Aorta (tissue), 5 donors: Measurements from ENCODE around the gene AUTS2. TPM values are rescaled to one million over a fixed set of nuclear protein-coding genes. Genes with fewer than 3 reads are reported as not detected.
A peak's percentile ranks its signal among the peaks of the same experiment; 100 is the strongest.

Source experiments
- ATAC-seq: fragments of 200-7000 bp; cut with Tn5 transposase; one replicate; pipeline ENCODE4 v1.9.1; 2022; ENCODE audit warnings: moderate library complexity; ENCODE audit not compliant: low FRiP score
- DNase-seq, 2 donors: peaks; one replicate each; pipeline ENCODE4 v3.0.0-alpha.2; 2020
- H3K27ac ChIP-seq, 2 donors: one replicate each; pipeline ENCODE4 v1.5.1; 2013; ENCODE audit warnings: low read length in 2 of 2, mild to moderate bottlenecking in 2 of 2, moderate library complexity in 2 of 2, control low read depth in 1 of 2, inconsistent platforms in 1 of 2, low read depth in 1 of 2
- H3K27me3 ChIP-seq, 2 donors: one replicate each; pipeline ENCODE4 v1.6.1; 2013; ENCODE audit warnings: control low read depth in 1 of 2, low read length in 1 of 2, mild to moderate bottlenecking in 1 of 2, moderate library complexity in 1 of 2; ENCODE audit not compliant: insufficient read depth in 2 of 2, control insufficient read depth in 1 of 2
- H3K36me3 ChIP-seq, 2 donors: one replicate each; pipeline ENCODE4 v1.6.1; 2013; ENCODE audit warnings: control low read depth in 1 of 2, low read length in 1 of 2, mild to moderate bottlenecking in 1 of 2; ENCODE audit not compliant: insufficient read depth in 2 of 2, control insufficient read depth in 1 of 2
- H3K4me1 ChIP-seq, 2 donors: one replicate each; pipeline ENCODE4 v1.6.1; 2013; ENCODE audit warnings: low read length in 2 of 2, control low read depth in 1 of 2, mild to moderate bottlenecking in 1 of 2, moderate library complexity in 1 of 2; ENCODE audit not compliant: insufficient read depth in 2 of 2, control insufficient read depth in 1 of 2
- H3K4me3 ChIP-seq, 2 donors: one replicate each; pipeline ENCODE4 v1.5.1; 2013; ENCODE audit warnings: low read length in 2 of 2, control low read depth in 1 of 2, mild to moderate bottlenecking in 1 of 2
- H3K9me3 ChIP-seq: one replicate; pipeline ENCODE4 v1.6.1; 2013; ENCODE audit warnings: mild to moderate bottlenecking, low read length; ENCODE audit not compliant: control insufficient read depth
- WGBS, 2 donors: extraction: QIAGEN DNeasy Blood & Tissue Kit; methylation state at CpG; one replicate each; pipeline ENCODE4 v1.1.7; 2013; 5-methylcytosine and 5-hydroxymethylcytosine counted together
- intact Hi-C, 2 donors: fragments of 100-400 bp; cut with DNase I; formaldehyde crosslinking; loops; one replicate each; pipeline versions ENCODE4 v1.14.2 to v1.15.0; 2022
- polyA plus RNA-seq, 2 donors: library from polyadenylated mRNA; stranded (reverse); fragments of 200-250 nt; gene quantifications; one replicate each; pipeline ENCODE4 v1.2.3, GENCODE V29; 2013
- total RNA-seq, 2 donors: library from RNA; stranded (reverse); fragmentation: NEBNext Ultra II Directional; extraction: Animal tissue kit (Norgen Biotek cat#: 25700); gene quantifications; one replicate each; pipeline ENCODE4 v1.2.1, GENCODE V29; 2021
- donor health status: healthy with polysubstance abuse.
- donor health status: Bipolar disorder and iron deficiency.
- donor health status: DM: no; HTN: no; CAD: no.
- donor health status: DM: no; HTN: no; CAD: no.
- donor health status: DM: yes; HTN: yes; CAD: no.

AUTS2 gene
- total and polyA plus RNA-seq, 4 donors: 3.9 to 102 (median 57.0) TPM

DNA sequence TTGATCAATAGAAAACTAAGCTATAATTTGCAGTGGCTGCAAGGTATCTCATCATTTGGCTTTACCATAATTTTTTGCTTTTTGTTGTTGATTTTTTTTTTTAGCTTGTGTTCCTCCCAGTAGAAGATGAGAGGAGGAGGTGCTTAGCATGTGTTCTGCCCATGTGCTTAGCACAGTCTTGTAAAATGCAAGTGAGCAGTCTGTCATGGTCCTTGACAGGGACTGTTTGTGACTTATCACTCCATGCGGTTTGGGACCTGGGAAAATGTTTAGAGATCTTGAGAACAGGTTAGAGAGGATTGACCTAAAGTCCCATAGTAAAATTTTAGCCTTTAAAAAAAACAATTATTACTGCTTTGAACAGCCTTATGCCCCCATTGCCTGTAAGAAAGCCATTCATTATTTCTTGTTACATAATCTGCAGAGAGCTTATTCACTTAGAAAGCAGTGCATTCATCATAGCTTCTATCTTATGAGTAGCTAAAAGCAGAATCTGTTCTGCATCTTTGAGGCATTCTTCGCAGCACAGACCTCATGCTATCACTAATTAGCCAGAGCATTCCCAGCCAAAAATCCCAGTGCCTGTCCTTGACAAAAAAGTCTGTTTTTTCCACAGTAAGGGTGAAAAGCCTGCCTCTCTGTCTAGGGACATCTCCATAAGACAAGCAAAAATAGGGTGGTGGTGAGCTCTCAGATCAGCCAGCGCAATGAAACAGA is 784.9 kb downstream of the AUTS2 start:
- intact Hi-C loops: loop anchor here in 1 of 2 donors (5.0 to 10.0 kb wide), 2 partner anchors 188 to 314 kb away; no protein-coding TSS in a partner anchor
- no peaks in the 10 kb centered on the region for H3K9me3 ChIP-seq
- H3K4me3 ChIP-seq: no peak overlapping the region
- H3K36me3 ChIP-seq: no peaks in the 10 kb centered on the region
- no peak overlapping the region for H3K27ac ChIP-seq
- H3K4me1 ChIP-seq: peaks cover 7 to 10% of the 10 kb centered on the region in 2 donors
- WGBS, 2 donors: 90 to 95% methylated on average over 3 of the region's 3 CpGs
- DNase-seq: no peak
- no peaks in the 10 kb centered on the region for H3K27me3 ChIP-seq
- ATAC-seq: no peak

DNA sequence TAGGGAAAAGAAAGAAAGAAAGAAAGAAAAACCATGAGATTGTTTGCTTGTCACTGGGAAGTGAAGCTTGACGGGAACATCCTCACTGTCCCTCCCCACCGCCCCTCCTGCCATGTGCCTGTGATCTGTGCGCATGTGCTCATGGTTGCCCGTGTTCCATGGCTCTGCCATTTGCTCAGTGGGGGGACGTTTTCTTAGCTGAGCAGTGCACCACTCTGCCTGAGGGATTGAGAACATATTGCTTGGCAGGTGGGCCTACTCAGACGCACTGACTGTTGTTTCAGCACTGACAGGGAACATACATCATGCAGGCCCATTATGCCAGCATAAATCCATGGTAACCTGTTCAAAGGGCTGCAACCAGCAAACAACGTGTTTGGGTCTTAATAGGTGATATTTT is 785.7 kb downstream of the AUTS2 start:
- Histone ChIP-seq H3K4me1 (peaks cover 7 to 14% of the 10 kb centered on the region in 2 donors), H3K9me3 (no peaks in the 10 kb centered on the region), H3K36me3 (no peaks in the 10 kb centered on the region), H3K27ac (no peak overlapping the region), H3K4me3 (no peak overlapping the region), H3K27me3 (no peaks in the 10 kb centered on the region)
- DNase-seq: no peak
- WGBS, 2 donors: 90 to 93% methylated on average over 7 of the region's 7 CpGs
- intact Hi-C loops: loop anchor here in 1 of 2 donors (5.0 to 10.0 kb wide), 2 partner anchors 189 to 313 kb away; no protein-coding TSS in a partner anchor
- ATAC-seq: no peak

DNA sequence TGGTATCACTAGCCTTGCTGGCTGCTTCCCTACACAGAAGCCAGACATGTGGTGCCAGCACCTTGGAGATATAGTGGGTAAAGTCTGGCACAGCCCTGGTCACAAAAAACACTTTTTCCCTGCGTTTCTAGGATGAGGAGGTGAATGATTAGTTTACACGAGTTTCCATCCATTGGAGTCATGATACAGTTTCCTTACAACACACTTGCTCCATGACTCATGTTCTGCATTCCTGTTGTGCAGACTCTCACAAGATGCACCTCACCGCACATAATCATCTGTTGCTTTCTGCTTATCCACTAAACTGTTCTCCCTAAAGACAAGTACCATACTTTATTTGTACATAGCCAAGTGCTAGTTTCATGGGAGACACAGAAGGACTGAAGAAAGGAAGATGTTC is 786.6 kb downstream of the AUTS2 start:
- intact Hi-C loops: loop anchor here (5.0 to 10.0 kb wide), 2 partner anchors 190 to 312 kb away; no protein-coding TSS in a partner anchor
- no peaks in the 10 kb centered on the region for H3K36me3 ChIP-seq
- WGBS, 2 donors: 38 to 39% methylated on average over 3 of the region's 3 CpGs
- no peaks in the 10 kb centered on the region for H3K27me3 ChIP-seq
- H3K4me3 ChIP-seq: no peak overlapping the region
- no peak for DNase-seq
- peak overlapping the region in 1 of 2 donors; percentile 18 for H3K27ac ChIP-seq
- peaks cover 8 to 18% of the 10 kb centered on the region in 2 donors for H3K4me1 ChIP-seq
- ATAC-seq: no peak
- no peaks in the 10 kb centered on the region for H3K9me3 ChIP-seq

DNA sequence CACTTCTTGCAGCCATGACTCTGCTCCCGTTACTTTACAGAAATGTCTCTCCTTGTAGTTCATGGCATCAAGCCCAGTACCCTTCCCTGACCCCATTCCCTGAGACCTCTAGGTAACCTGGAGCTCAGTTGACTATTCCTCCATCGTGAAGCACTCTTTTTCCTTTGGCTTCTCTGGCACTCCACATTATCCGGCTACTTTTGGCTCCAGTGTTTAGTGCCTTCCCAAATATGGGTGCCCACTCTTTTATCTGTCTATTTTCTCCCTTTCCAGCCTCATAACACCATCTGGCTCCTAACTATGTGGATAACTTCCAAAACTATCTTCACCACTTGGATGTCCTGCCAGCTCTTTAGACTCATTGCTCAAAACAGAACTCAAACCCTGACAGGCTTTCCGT is 788.9 kb downstream of the AUTS2 start:
- Histone ChIP-seq H3K9me3 (no peaks in the 10 kb centered on the region), H3K27me3 (no peaks in the 10 kb centered on the region), H3K4me3 (no peak overlapping the region), H3K27ac (peak overlapping the region; percentile 59 to 81), H3K4me1 (peaks cover 15 to 33% of the 10 kb centered on the region in 2 donors), H3K36me3 (no peaks in the 10 kb centered on the region)
- WGBS, 2 donors: 2 to 6% methylated on average over 4 of the region's 4 CpGs
- intact Hi-C loops: loop anchor here (5.0 to 10.0 kb wide), 2 partner anchors 192 to 310 kb away; no protein-coding TSS in a partner anchor
- peak in 1 of 2 donors; percentile 54 for DNase-seq
- peak; percentile 28 for ATAC-seq

DNA sequence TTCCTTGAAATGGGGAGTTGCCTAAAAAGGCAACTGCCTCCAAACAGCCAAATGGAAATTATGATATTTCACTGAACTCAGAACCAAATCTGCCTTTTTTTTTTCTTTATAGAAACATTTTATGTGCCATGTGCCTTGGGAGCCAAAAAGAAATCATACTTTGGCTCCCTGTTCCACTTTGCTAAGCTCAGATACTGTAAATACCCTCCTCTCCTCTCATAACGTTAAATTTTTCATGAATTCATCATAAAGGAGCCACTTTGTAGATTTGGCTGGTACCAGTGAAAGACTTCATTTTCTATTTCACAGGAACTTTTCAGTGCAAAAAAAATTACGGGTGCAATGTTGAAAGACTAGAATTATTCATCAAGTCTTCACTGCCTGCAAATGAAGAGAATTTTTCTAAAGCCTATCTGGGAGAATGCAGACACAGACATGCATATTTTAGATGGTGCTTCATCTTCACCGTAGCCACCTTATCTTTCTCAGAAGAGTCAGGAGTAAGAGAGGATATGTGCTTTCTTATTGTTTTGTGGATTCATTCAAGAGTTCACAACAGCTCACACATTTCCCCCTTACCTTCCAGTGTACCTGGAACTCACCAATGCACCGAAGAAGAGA is 791.4 kb downstream of the AUTS2 start:
- ATAC-seq (no peak), DNase-seq (no peak)
- no peaks in the 10 kb centered on the region for H3K27me3 ChIP-seq
- H3K36me3 ChIP-seq: no peaks in the 10 kb centered on the region
- 25 to 27% methylated on average over 4 of the region's 4 CpGs for WGBS, 2 donors
- H3K9me3 ChIP-seq: no peaks in the 10 kb centered on the region
- no peak overlapping the region for H3K4me3 ChIP-seq
- peak overlapping the region; percentile 67 to 82 for H3K27ac ChIP-seq
- intact Hi-C loops: loop anchor here (5.0 to 10.0 kb wide), 3 partner anchors 195 to 308 kb away; no protein-coding TSS in a partner anchor
- H3K4me1 ChIP-seq: peaks cover 18 to 33% of the 10 kb centered on the region in 2 donors

DNA sequence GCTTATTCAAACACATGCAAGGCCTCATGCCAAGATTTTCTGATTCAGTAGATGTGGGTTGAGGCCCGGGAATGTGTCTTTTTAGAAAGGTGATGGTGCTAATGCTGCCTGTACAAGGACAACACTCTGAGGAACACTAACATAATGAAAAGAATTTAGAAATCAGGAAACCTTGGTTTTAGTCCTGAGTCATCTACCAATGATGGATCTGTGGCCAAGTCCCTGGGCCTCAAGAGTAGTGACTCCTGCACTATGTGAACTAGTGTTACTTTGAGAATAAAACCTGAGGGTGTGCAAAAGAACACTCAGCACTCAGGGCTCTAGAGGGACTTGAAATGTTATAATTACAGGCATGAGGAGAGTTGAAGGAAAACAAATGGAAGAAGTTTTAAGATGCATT is 792.0 kb downstream of the AUTS2 start:
- ATAC-seq (no peak), DNase-seq (no peak)
- Histone ChIP-seq H3K4me1 (peaks cover 16 to 31% of the 10 kb centered on the region in 2 donors), H3K36me3 (no peaks in the 10 kb centered on the region), H3K9me3 (no peaks in the 10 kb centered on the region), H3K27me3 (no peaks in the 10 kb centered on the region), H3K27ac (peak overlapping the region; percentile 30 to 67), H3K4me3 (no peak overlapping the region)
- 44 to 55% methylated on average over 1 of the region's 1 CpG for WGBS, 2 donors
- intact Hi-C loops: loop anchor here in 1 of 2 donors (5.0 kb wide), 1 partner anchor 302 kb away; no protein-coding TSS in a partner anchor

DNA sequence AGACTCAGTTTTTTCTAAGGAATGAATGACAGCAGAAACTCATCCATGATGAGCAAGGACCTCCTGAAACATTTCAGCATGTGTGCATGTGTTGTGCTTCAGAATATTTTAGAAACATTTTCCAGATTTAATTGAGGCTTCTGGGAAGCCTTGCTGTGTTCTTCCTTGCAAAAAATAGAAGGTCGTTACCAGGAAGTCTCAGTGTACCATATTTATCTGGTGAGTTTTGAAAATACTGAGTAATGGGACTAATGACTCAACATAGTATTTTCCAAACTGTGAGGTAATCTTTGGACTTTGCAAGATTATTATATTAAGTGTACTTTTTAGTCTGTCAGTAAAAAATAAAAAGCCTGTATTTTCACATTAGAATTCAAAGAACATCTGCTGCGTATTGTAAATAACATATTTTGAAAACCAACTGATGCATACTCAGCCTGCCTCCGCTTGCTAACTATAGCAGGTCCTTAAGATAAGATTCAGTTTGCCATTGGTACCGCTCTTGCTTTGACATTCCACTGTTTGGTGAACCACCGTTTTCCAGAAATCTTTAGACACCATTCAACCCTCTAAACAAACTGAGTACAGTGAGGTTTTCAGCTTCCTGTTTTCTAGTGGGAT is 794.1 kb downstream of the AUTS2 start:
- Histone ChIP-seq H3K27ac (peak overlapping the region; percentile 72 to 99), H3K4me3 (no peak overlapping the region), H3K36me3 (no peaks in the 10 kb centered on the region), H3K4me1 (peaks cover 12 to 26% of the 10 kb centered on the region in 2 donors), H3K9me3 (no peaks in the 10 kb centered on the region), H3K27me3 (no peaks in the 10 kb centered on the region)
- peak; percentile 78 for ATAC-seq
- intact Hi-C loops: loop anchor here in 1 of 2 donors (5.0 kb wide), 1 partner anchor 300 kb away; no protein-coding TSS in a partner anchor
- DNase-seq: no peak
- WGBS, 2 donors: 2 to 7% methylated on average over 5 of the region's 5 CpGs

DNA sequence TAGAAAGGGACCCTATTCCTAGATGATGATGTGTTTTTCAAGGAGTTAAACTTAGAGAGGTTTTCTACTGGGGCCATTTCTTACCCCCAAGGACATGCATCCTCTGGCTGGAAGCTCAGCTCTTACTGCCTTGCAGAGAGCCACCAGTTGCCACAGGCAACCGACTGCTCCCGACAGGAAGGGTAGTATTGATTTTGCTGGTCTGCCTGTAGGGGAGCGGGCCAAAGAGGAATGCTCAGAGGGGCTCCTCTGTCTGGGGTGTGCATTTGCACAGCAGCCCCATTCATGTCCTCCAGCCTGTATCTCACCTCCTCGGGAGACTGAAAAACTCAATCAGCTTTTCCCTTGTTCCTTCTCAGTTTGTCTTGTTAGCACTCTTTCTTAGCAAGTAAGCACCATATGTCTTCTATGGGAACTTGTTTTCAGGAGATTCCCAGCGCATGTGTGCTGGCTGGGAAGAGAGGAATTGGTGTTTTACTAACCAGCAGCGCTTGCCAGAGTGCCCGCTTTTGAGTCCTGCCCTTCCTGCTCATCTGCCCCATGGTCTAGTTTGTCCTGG is 794.7 kb downstream of the AUTS2 start:
- intact Hi-C loops: loop anchor here in 1 of 2 donors (5.0 kb wide), 1 partner anchor 299 kb away; no protein-coding TSS in a partner anchor
- peak; percentile 19 for ATAC-seq

More for the DNA sequence above, 794.7 kb downstream of the AUTS2 start:
- no peak for DNase-seq
- H3K27ac ChIP-seq: peak overlapping the region in 1 of 2 donors; percentile 97
- peaks cover 12 to 23% of the 10 kb centered on the region in 2 donors for H3K4me1 ChIP-seq
- 64 to 67% methylated on average over 7 of the region's 7 CpGs for whole genome bisulfite sequencing, 2 donors
- H3K27me3 ChIP-seq: no peaks in the 10 kb centered on the region
- no peaks in the 10 kb centered on the region for H3K36me3 ChIP-seq
- no peak overlapping the region for H3K4me3 ChIP-seq
- H3K9me3 ChIP-seq: no peaks in the 10 kb centered on the region
